ENCODE results near the gene MMP24.
"Not testable (repeated sequence)": the region's sequence is repeated elsewhere in the genome, so short reads cannot be mapped to it uniquely, and the experiment has no call there.

Gene MMP24

GRCh38 chr20:35260426-35260825 lies 33.9 kb downstream of the MMP24 start:
- no peak for DNase-seq

GRCh38 chr20:35262321-35262720 lies 35.8 kb downstream of the MMP24 start:
- DNase-seq, result not testable (repeated sequence)

DNA sequence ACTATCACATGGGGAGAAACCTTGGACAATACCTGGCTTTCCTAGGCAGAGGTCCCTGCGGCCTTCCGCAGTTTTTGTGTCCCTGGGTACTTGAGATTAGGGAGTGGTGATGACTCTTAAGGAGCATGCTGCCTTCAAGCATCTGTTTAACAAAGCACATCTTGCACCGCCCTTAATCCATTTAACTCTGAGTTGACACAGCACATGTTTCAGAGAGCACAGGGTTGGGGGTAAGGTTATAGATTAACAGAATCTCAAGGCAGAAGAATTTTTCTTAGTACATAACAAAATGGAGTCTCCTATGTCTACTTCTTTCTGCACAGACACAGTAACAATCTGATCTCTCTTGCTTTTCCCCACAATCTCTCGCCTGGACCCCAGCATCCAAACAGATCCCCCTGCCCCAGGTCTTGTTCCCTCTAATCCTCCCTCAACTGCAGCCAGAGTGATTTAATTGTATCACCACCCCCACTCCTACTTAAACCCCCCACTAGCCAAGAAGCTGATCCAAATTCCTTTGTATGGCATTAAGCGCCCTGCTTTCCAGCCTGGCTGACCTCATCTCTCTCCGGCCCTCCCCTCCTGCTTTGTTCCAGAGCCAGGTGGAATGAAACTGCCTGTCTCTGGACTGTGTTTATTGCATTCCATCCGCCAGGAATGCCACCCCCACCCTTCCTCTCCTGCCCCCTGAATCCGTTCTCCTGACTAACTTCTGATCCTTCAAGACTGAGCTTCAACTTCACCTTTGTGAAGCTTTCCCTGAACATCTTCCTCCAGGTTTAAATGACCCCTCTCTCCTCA lies 36.4 kb downstream of the MMP24 start:
- DNase-seq, result not testable (repeated sequence)

- no peak for DNase-seq
Observed at GRCh38 chr20:35263532-35264341, 37.2 kb downstream of the MMP24 start.

DNA sequence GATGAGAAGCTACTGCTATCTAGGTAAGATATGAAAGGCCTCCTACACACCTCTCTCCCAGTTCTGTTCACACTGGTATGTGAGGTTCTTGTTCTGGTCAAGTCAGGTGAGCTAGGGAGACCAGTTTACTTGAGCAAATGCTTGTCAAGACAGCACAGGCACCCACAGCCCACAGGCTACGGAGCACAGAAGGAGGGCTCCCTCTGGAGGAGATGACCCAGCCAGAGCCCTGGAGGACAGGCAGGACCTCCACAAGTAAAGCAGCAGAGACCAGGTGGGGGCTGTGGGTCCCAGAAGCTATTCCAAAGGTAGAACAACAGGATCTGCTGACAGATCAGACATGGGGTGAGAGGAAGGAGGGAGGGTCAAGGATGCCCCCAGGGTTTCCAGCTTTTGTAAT lies 38.3 kb downstream of the MMP24 start:
- no peak for DNase-seq

- DNase-seq, result no peak
Observed at GRCh38 chr20:35267092-35267491, 40.6 kb downstream of the MMP24 start.

DNA sequence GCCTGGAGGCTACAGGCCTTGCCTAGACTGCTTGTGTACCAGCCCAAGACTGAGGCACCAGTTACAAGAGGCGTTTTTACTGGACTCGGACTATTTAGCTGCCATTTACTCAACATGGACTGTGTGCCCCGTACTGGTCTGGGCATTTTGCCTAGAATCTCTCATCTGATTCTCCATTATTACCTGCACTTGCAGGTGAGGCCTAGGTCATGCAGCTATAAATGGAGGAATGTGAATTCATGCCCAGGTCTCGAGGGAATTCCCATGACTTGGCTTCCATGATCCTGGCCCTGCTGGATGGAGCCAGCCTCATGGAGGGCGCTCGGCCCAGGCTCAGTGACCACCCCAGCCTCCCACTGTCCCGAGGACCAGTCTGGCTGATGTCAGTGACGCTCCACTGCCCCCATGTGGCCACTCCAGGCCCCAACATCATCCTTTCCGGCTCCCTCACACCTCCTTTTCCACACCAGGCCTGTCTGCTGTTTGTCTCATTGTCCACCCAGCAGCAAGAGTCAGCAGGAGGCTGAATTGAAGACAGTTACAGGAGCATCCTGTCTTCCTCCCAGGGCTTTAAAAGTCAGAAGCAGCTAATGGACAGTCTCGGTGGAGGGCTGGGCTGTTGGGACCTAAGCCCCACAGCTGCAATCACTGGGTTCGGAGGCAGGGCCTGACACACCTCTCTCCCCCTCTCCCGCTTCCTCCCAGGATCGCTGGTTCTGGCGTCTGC lies 42.7 kb downstream of the MMP24 start:
- peak; percentile 59 for DNase-seq

GRCh38 chr20:35270021-35270902 lies 43.8 kb downstream of the MMP24 start:
- no peak for DNase-seq

- DNase-seq, result no peak
Observed at GRCh38 chr20:35271073-35271882, 44.8 kb downstream of the MMP24 start.

GRCh38 chr20:35271904-35272303 lies 45.4 kb downstream of the MMP24 start:
- no peak for DNase-seq

DNA sequence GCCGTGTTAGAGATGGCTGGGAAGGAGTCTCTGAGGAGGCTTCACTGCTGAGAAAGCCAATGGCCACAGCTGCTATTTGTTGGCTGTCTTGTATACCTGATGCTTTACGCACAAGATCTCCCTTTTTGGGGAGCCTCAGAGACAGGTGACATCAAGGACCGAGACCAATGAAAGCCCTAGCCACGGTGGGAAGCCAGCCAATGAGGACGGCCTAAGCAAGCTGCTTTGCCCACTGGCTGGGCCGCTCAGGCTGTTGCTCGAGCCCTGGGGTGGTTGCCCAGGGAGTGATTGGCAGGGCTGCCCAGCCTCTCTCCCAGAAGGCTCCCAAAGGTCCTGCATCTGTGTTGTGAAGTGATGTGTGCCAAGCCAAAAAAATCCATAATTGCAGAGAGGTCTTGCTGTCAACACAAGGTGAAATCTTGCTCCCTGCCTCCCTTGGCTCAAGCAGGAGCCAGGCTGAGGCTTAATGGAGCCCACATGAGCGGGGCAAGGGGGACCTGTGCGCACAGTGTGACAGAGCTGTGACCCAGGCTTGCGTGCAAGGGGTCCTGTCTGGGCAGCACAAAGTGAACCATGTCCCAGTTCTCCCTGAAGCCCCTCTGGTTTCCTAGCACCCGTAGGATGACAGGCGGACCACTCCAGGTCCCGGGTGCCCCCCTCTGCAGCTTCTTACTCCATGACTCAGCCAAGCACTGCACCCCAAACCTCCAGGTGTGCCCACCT lies 47.1 kb downstream of the MMP24 start:
- DNase-seq, result no peak

- no peak for DNase-seq
Observed at GRCh38 chr20:35274172-35275092, 47.9 kb downstream of the MMP24 start.

- DNase-seq, result no peak
Observed at GRCh38 chr20:35275741-35276251, 49.3 kb downstream of the MMP24 start.

- no peak for DNase-seq
Observed at GRCh38 chr20:35276408-35276807, 49.9 kb downstream of the MMP24 start.

DNA sequence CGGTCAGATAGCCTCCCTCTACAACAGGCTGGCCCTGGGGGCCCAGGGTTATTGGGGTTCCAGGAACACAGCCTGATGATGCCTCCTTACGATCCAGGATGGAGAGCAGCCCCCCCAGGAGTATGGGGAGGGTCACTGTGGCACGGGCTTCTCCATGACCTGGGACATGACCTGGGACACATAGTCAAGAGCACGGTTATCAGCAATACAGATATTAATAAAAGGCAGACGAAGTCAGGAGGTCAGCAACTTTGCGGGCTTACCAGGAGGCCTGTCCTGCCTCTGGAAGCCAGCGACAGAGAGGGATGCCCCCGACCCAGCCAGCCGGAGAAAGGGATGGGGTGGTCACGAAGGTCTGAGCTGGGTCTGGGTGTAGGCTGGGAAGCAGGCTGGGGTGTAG lies 50.6 kb downstream of the MMP24 start:
- DNase-seq, result no peak

DNA sequence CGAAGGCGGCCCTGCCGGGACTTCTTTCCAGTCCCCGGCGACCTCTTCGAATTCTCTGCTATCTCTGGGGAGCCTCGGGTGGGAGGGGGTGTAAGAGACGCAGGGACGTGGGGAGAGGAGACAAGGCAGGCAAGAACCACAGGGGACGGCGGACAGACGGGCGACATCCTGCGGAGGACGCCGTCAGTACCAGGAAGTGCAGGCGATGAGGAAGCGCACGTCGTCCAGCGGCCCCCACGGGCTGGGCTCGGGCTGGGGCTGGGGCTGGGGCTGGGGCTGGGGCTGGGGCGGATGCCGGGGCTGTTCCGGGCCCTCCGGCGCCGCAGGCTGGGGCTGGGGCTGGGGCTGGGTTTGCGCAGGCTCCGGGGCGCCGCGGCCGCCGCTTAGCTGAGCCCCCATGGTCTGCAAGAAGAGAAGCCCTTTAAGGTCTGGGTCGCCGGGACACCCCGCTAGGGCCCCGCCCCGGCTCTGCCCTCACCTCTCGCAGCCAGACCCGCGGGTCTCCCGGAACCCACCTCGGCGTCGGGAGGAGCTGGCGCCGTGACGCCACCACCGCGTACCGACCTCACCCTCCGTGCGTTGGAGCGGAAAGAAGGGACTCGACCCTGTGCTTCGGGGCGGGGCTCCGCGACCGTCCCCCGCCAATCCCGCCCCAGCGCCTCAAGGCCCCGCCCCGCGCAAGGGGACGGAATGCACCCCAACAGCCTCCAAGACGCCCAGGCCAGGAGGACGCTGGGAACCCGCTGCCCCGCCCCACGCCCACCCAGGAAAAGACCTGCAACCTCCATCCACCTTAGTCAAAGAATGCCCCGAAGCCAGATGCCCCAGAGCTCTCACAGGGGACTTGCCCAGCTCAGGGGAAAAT lies 51.3 kb downstream of the MMP24 start, which contains the start of gene MMP24OS:
Gene MMP24OS (minus strand): TSS at position 592 of the 865 bp plus-strand sequence. CDS start 193 bp downstream, at position 399.
- peak; percentile 91 for DNase-seq

DNA sequence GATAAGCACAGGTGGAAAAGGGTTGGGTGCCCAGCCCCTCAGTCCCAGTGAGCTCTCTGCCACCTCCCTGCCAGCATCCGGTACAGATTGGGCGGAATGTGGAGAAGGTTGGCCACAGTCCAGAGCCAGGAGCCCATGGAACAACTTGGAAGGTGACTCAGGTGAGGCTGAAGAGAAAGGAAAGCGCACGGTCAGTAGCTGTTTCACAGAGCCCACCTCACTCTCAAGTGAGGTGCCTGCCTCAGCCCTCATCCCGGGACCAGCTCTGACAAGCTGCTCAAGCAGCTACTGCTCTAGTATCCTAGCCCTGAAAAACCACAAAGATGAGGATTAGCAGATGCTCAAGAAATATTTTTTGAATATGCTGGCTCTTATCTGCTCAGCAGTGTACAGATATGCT lies 52.5 kb downstream of the MMP24 start:
- DNase-seq, result no peak

GRCh38 chr20:35279533-35280174 lies 53.2 kb downstream of the MMP24 start:
- DNase-seq, result no peak

All from right hindlimb (tissue), 1 donor.